Measurements from ENCODE around the gene MX1. TPM values are rescaled to one million over a fixed set of nuclear protein-coding genes. Genes with fewer than 3 reads are reported as not detected.

The MX1 gene
- total and polyA plus RNA-seq, 8 donors: 4.9 to 21.4 (median 11.2) TPM

DNA sequence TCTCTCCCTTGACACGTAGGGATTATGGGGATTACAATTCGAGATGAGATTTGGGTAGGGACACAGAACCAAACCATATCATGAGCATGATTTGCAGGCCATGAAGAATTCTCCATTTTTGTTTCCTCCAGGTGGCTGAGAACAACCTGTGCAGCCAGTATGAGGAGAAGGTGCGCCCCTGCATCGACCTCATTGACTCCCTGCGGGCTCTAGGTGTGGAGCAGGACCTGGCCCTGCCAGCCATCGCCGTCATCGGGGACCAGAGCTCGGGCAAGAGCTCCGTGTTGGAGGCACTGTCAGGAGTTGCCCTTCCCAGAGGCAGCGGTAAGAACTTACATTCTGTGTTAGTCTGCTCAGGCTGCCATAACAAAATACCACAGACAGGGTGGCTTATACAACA lies 9.7 kb downstream of the MX1 start:
- TF ChIP-seq, protein P1, sequence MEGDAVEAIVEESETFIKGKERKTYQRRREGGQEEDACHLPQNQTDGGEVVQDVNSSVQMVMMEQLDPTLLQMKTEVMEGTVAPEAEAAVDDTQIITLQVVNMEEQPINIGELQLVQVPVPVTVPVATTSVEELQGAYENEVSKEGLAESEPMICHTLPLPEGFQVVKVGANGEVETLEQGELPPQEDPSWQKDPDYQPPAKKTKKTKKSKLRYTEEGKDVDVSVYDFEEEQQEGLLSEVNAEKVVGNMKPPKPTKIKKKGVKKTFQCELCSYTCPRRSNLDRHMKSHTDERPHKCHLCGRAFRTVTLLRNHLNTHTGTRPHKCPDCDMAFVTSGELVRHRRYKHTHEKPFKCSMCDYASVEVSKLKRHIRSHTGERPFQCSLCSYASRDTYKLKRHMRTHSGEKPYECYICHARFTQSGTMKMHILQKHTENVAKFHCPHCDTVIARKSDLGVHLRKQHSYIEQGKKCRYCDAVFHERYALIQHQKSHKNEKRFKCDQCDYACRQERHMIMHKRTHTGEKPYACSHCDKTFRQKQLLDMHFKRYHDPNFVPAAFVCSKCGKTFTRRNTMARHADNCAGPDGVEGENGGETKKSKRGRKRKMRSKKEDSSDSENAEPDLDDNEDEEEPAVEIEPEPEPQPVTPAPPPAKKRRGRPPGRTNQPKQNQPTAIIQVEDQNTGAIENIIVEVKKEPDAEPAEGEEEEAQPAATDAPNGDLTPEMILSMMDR (IDR thresholded peaks at IDR 0.05): no peak
- H3K4me1 ChIP-seq: no peaks in the 10 kb centered on the region
- DNase-seq (no peak), FAIRE-seq (no peak), ATAC-seq (no peak)
- intact Hi-C loops (cut with DNase I): no loop called here
- no peaks in the 10 kb centered on the region for H3K27me3 ChIP-seq
- H3K36me3 ChIP-seq: peaks cover 0 to 17% (median 12%) of the 10 kb centered on the region in 3 donors
- no peak overlapping the region for H3K4me3 ChIP-seq
- H3K27ac ChIP-seq: no peak overlapping the region
- H3K9me3 ChIP-seq: no peaks in the 10 kb centered on the region
- WGBS, 2 donors: 94 to 98% methylated on average over 11 of the region's 11 CpGs

DNA sequence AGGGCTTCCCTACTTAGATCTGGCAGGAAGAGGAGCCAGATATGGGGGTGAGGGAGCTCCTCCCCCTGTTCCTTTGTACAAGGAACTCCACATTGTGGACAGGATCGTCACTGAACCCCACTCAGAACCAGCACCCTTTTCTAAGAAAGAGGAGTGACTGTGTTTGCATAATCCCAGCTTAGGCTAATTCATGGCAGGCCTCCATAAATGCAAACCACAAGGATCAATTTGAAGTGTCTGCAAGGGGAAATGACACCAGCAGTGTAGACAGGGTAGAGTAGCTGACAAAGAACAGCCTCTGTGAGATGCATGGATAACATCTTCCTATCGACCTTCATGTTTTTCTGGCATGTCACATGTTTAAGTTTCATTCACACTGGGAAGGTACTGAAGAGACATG lies 11.7 kb downstream of the MX1 start:
- H3K9me3 ChIP-seq: no peaks in the 10 kb centered on the region
- TF ChIP-seq, protein P1 (IDR thresholded peaks at IDR 0.05): no peak
- H3K4me1 ChIP-seq: no peaks in the 10 kb centered on the region
- intact Hi-C loops (cut with DNase I): no loop called here
- no peak overlapping the region for H3K4me3 ChIP-seq
- H3K27me3 ChIP-seq: no peaks in the 10 kb centered on the region
- DNase-seq (no peak), ATAC-seq (no peak), FAIRE-seq (no peak)
- peaks cover 0 to 12% (median 7%) of the 10 kb centered on the region in 3 donors for H3K36me3 ChIP-seq
- 73 to 78% methylated on average over 2 of the region's 2 CpGs for WGBS, 2 donors
- H3K27ac ChIP-seq: no peak overlapping the region

DNA sequence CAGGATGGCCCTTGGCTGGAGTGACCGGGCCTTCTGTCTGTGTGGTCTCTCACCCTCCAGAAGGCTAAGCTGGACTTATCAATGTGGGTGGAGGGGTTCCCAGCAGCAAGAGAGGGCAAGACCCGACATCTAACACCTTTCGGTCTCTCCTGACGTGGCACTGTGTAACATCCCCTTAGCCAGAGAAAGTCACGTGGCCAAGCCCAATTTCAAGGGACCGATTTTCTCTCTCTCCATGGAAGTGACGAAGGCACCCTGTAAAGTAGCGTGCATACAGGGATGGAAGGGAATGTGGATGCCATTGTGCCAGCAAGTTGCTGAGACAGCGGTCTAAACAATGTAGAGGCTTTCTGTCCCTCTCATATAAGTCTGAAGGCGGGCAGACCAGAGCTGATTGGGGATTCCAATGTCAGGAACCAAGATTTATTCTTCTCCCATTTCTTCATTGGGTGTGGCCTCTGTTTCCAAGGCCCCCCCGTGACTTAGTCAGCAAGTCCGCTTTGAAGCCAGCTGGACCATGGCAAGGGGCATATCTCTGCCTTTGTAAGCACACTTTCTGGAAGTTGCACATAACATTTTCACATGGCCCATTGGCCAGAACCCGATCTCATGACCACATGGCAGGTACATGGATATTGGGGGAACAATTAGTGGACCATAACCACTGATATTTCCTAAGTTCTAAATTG lies 12.5 kb downstream of the MX1 start:
- intact Hi-C loops (cut with DNase I): no loop called here
- Histone ChIP-seq H3K27me3 (no peaks in the 10 kb centered on the region), H3K9me3 (no peaks in the 10 kb centered on the region), H3K36me3 (peaks cover 0 to 12% (median 7%) of the 10 kb centered on the region in 3 donors), H3K27ac (no peak overlapping the region), H3K4me3 (no peak overlapping the region), H3K4me1 (no peaks in the 10 kb centered on the region)
- ATAC-seq (no peak), DNase-seq (no peak), FAIRE-seq (no peak)
- TF ChIP-seq, protein P1 (IDR thresholded peaks at IDR 0.05): no peak
- 84 to 87% methylated on average over 13 of the region's 13 CpGs for WGBS, 2 donors

DNA sequence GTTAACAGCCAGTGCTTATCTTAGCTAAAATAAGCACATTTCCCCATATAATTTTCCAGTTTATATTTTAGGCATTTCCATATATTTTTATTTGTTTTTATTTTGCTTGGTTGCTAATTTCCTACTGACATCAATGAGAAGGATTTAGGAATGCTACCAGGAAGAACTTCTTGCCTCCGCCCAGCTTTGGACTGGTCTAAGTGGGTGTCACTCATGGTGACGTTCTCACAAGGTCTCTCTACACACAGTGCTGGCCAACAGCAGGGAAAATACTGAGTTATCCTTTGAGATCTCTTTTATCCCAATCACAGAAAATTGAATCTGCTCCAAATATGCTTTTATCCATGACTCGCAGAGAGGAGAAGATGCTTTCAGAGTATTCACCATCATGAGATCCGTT lies 13.2 kb downstream of the MX1 start:
- FAIRE-seq (no peak), ATAC-seq (no peak), DNase-seq (no peak)
- 67 to 70% methylated on average over 4 of the region's 4 CpGs for WGBS, 2 donors
- Histone ChIP-seq H3K9me3 (no peaks in the 10 kb centered on the region), H3K27ac (no peak overlapping the region), H3K36me3 (peaks cover 0 to 12% (median 7%) of the 10 kb centered on the region in 3 donors), H3K27me3 (no peaks in the 10 kb centered on the region), H3K4me3 (no peak overlapping the region), H3K4me1 (no peaks in the 10 kb centered on the region)
- intact Hi-C loops (cut with DNase I): no loop called here
- TF ChIP-seq, protein P1 (IDR thresholded peaks at IDR 0.05): no peak

DNA sequence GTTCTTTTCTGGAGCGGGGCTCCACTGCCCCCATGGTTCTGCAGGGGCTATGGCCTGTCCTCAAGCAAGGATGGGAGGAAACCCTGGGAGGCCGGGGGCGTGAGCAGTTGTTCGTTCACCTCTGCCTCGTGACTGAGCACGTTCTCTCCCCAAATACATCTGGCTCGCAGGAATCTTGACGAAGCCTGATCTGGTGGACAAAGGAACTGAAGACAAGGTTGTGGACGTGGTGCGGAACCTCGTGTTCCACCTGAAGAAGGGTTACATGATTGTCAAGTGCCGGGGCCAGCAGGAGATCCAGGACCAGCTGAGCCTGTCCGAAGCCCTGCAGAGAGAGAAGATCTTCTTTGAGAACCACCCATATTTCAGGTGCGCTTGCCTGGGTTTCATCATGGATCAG lies 15.5 kb downstream of the MX1 start:
- Histone ChIP-seq H3K9me3 (no peaks in the 10 kb centered on the region), H3K36me3 (peaks cover 0 to 11% (median 6%) of the 10 kb centered on the region in 3 donors), H3K27ac (no peak overlapping the region), H3K27me3 (no peaks in the 10 kb centered on the region), H3K4me1 (no peaks in the 10 kb centered on the region), H3K4me3 (no peak overlapping the region)
- WGBS, 2 donors: 91 to 97% methylated on average over 14 of the region's 14 CpGs
- no peak for ATAC-seq
- intact Hi-C loops (cut with DNase I): no loop called here
- DNase-seq: no peak
- TF ChIP-seq, protein P1 (IDR thresholded peaks at IDR 0.05): no peak
- FAIRE-seq: no peak
